Heart left ventricle (tissue), 16 donors: ENCODE measurements around the gene DNM2. TPM values are rescaled to one million over a fixed set of nuclear protein-coding genes. Genes with fewer than 3 reads are reported as not detected.

Experiments used
- ATAC-seq, 4 donors: fragments of 200-7000 bp; cut with Tn5 transposase; one replicate each; pipeline ENCODE4 v1.9.1; 2020 to 2022; ENCODE audit warnings: moderate library complexity in 4 of 4, mild to moderate bottlenecking in 3 of 4, moderate number of reproducible peaks in 1 of 4
- DNase-seq, 5 donors: peaks; one replicate each; pipeline ENCODE4 v3.0.0-alpha.2; 2020
- H3K27ac ChIP-seq, 12 donors: fragments of 200-600 bp; sonication (generic) in 4 of 12; one replicate each; pipeline versions ENCODE4 v1.5.0 to v1.8.0; 2016 to 2022; ENCODE audit warnings: mild to moderate bottlenecking in 2 of 12
- H3K27me3 ChIP-seq, 9 donors: fragments of 200-600 bp; sonication (generic) in 2 of 9; one replicate each; pipeline versions ENCODE4 v1.5.1 to v1.8.0; 2016 to 2022; ENCODE audit warnings: mild to moderate bottlenecking in 3 of 9
- H3K36me3 ChIP-seq, 9 donors: fragments of 200-600 bp; sonication (generic) in 2 of 9; one replicate each; pipeline versions ENCODE4 v1.5.0 to v1.8.0; 2018 to 2022; ENCODE audit warnings: mild to moderate bottlenecking in 2 of 9
- H3K4me1 ChIP-seq, 12 donors: fragments of 200-600 bp; sonication (generic) in 4 of 12; one replicate each; pipeline versions ENCODE4 v1.5.0 to v1.8.0; 2016 to 2022; ENCODE audit warnings: mild to moderate bottlenecking in 3 of 12
- H3K4me3 ChIP-seq, 12 donors: fragments of 200-600 bp; sonication (generic) in 4 of 12; one replicate each; pipeline versions ENCODE4 v1.5.0 to v1.8.0; 2017 to 2022; ENCODE audit warnings: mild to moderate bottlenecking in 9 of 12, moderate library complexity in 4 of 12
- H3K9me3 ChIP-seq, 12 donors: fragments of 200-600 bp; sonication (generic) in 4 of 12; one replicate each; pipeline versions ENCODE4 v1.5.0 to v1.8.0; 2016 to 2022; ENCODE audit warnings: mild to moderate bottlenecking in 1 of 12
- CTCF ChIP-seq, 12 donors: fragments of 200-600 bp; sonication (generic) in 4 of 12; IDR thresholded peaks; one replicate each; pipeline versions ENCODE4 v1.5.0 to v1.8.0; 2018 to 2022; ENCODE audit warnings: antibody characterized with exemption in 12 of 12, mild to moderate bottlenecking in 5 of 12
- POLR2A ChIP-seq, 2 donors: fragments of 450-650 bp; IDR thresholded peaks; one replicate each; pipeline ENCODE4 v1.6.1; 2017; ENCODE audit warnings: antibody characterized with exemption in 2 of 2, mild to moderate bottlenecking in 2 of 2, moderate library complexity in 2 of 2
- WGBS, 4 donors: extraction: QIAGEN DNeasy Blood & Tissue Kit in 2 of 4; methylation state at CpG; one replicate each; pipeline versions ENCODE4 v1.1.5 to v1.1.7; 2013 to 2018; 5-methylcytosine and 5-hydroxymethylcytosine counted together
- intact Hi-C, 10 donors: fragments of 100-400 bp; cut with DNase I; formaldehyde crosslinking; loops; one replicate each; pipeline versions ENCODE4 v1.11.1 to v1.14.2; 2022
- polyA plus RNA-seq, 2 donors: library from polyadenylated mRNA; stranded (reverse); fragments of 200-250 nt; gene quantifications; one replicate each; pipeline ENCODE4 v1.2.3, GENCODE V29; 2013
- total RNA-seq, 9 donors: library from RNA; depleted of rRNA in 2 of 9; stranded (reverse); fragments of >200 nt in 2 of 9; fragmentation: NEBNext Ultra II Directional in 3 of 9; extraction: Animal tissue kit (Norgen Biotek cat#: 25700) in 3 of 9; gene quantifications; one replicate each; pipeline versions ENCODE4 v1.1.0 to v1.2.4, GENCODE V29; 2016 to 2023
- donor health status: ischemic (EF 13 %, LVEDD 7.1; RV severe dilation, severe dysfunction).
- donor health status: healthy with polysubstance abuse.
- donor health status: DM: no; HTN: yes; CAD: no.
- donor health status: DM: no; HTN: no; CAD: no.
- donor health status: ischemic (EF 25% LVEDD 6.9; RV normal size, moderate dysfunction).
- donor health status: ischemic (EF 25% LVEDD 5.7; RV mildly dilated, moderate dysfunction).
- donor health status: healthy.
- donor health status: DM: yes; HTN: yes; CAD: no.
- donor health status: ischemic (EF 35%, LVEDD 5.7; RV mildly dilated, moderate dysfunction).
- donor health status: nonischemic (EF 11% LVEDD 7.7; RV severe dilation, severe dysfunction).
- donor health status: DM: yes; HTN: yes; CAD: no.
- donor health status: PGD.
- donor health status: ischemic (EF 29% LVEDD 5.4; RV normal size, mild dysfunction).
- donor health status: nonischemic (EF 23%, LVEDD 6.1; RV moderate dilation, normal function).

Gene DNM2
- total and polyA plus RNA-seq, 11 donors = 98.9 to 204 (median 131) TPM

- TF ChIP-seq POLR2A (IDR thresholded peaks at IDR 0.05) (no peak), CTCF (IDR thresholded peaks at IDR 0.05) (no peak)
- Histone ChIP-seq H3K4me1 (peaks cover 0 to 31% (median 14%) of the 10 kb centered on the region in 12 donors), H3K27me3 (no peaks in the 10 kb centered on the region), H3K27ac (no peak overlapping the region), H3K4me3 (no peak overlapping the region), H3K36me3 (peaks cover 0 to 100% (median 96%) of the 10 kb centered on the region in 9 donors), H3K9me3 (no peaks in the 10 kb centered on the region)
- DNase-seq (no peak), ATAC-seq (no peak)
- WGBS, 4 donors = 58 to 73% (median 71%) methylated on average over 5 of the region's 5 CpGs
- intact Hi-C loops = no loop called here
Observed at GRCh38 chr19:10685210-10685609, 32.7 kb upstream of the DNM2 start.

- Histone ChIP-seq H3K36me3 (peaks cover 0 to 100% (median 96%) of the 10 kb centered on the region in 9 donors), H3K27ac (peak overlapping the region in 6 of 12 donors; percentile 49 to 64 (median 58)), H3K9me3 (no peaks in the 10 kb centered on the region), H3K27me3 (no peaks in the 10 kb centered on the region), H3K4me3 (no peak overlapping the region), H3K4me1 (peaks cover 0 to 31% (median 14%) of the 10 kb centered on the region in 12 donors)
- peak in 1 of 4 donors; percentile 2 for ATAC-seq
- intact Hi-C loops = no loop called here
- TF ChIP-seq POLR2A (IDR thresholded peaks at IDR 0.05) (no peak), CTCF (IDR thresholded peaks at IDR 0.05) (no peak)
- no peak for DNase-seq
- 69 to 93% (median 79%) methylated on average over 5 to 10 of the region's 10 CpGs for WGBS, 4 donors
Observed at GRCh38 chr19:10686193-10686592, 31.7 kb upstream of the DNM2 start.

DNA sequence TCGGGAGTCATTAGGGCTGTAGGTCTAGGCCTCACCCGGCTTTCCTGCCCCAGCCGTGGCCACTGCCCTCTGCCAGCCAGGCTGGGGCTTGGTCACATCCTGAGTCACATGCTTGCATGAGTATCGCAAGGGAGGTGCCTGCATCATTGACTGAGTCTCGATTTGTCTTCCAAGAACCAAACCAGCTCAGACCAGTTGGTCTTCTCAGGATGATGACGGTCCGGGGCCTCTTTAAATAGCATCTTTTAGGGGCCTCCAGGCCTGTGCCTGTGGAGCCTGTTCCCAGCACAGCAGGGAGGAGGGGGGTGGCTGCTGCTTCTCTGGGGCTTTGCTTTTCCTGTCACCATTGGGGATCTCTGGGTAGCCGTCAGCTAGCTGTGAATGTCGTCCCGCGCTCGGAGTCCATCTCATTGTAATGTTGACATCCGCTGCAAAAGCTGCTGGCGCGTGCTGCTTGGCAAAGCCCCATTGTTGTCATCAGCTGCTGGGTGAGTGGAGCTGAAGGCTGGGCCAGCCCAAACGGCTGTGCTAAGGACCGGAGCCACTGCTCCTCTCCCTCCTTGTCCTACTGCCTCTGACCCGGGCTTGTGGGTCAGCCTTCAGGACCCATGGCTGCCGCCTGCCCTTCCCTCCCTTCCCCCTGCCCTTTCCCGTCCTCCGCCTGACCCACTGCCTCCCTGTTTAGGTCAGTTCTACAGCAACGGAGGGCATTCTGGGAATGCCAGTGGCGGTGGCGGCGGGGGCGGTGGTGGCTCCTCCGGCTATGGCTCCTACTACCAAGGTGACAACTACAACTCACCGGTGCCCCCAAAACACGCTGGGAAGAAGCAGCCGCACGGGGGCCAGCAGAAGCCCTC lies 31.0 kb upstream of the DNM2 start:
- Histone ChIP-seq H3K27ac (peak overlapping the region in 7 of 12 donors; percentile 18 to 64 (median 60)), H3K9me3 (no peaks in the 10 kb centered on the region), H3K4me1 (peaks cover 0 to 31% (median 14%) of the 10 kb centered on the region in 12 donors), H3K4me3 (no peak overlapping the region), H3K27me3 (no peaks in the 10 kb centered on the region), H3K36me3 (peaks cover 0 to 100% (median 96%) of the 10 kb centered on the region in 9 donors)
- intact Hi-C loops = no loop called here
- 59 to 72% (median 63%) methylated on average over 29 to 31 of the region's 31 CpGs for WGBS, 4 donors
- peak; percentile 41 to 78 (median 73) for DNase-seq
- ATAC-seq = peak; percentile 69 to 81 (median 76)
- TF ChIP-seq CTCF (IDR thresholded peaks at IDR 0.05) (no peak), POLR2A (IDR thresholded peaks at IDR 0.05) (no peak)

- Histone ChIP-seq H3K36me3 (peaks cover 0 to 100% (median 96%) of the 10 kb centered on the region in 9 donors), H3K27ac (peak overlapping the region in 5 of 12 donors; percentile 49 to 64 (median 62)), H3K9me3 (no peaks in the 10 kb centered on the region), H3K4me3 (no peak overlapping the region), H3K4me1 (peaks cover 0 to 28% (median 14%) of the 10 kb centered on the region in 12 donors), H3K27me3 (no peaks in the 10 kb centered on the region)
- TF ChIP-seq POLR2A (IDR thresholded peaks at IDR 0.05) (no peak), CTCF (IDR thresholded peaks at IDR 0.05) (no peak)
- 88 to 95% (median 90%) methylated on average over 19 to 25 of the region's 25 CpGs for WGBS, 4 donors
- intact Hi-C loops = no loop called here
- DNase-seq (no peak), ATAC-seq (no peak)
Observed at GRCh38 chr19:10687518-10688288, 30.2 kb upstream of the DNM2 start.
